HepG2 (cell line): ENCODE results near the gene UCN2.

Experiments used
- CEBPB ChIP-seq: IDR thresholded peaks from 2 replicates; pipeline ENCODE4 v1.6.1; 2011; ENCODE audit warnings: low read depth, low read length, improper control_type of control experiment, borderline replicate concordance
- CHD4 ChIP-seq: fragments of 200-600 bp; sonication (generic); IDR thresholded peaks from 2 replicates; pipeline ENCODE4 v1.7.0; 2017; ENCODE audit warnings: mild to moderate bottlenecking, low read length, borderline replicate concordance
- POLR2A ChIP-seq, 2 experiments: IDR thresholded peaks; 2 replicates each; pipeline ENCODE4 v1.6.1; 2011; ENCODE audit warnings: low read depth in 2 of 2, low read length in 2 of 2, mild to moderate bottlenecking in 1 of 2, moderate library complexity in 1 of 2; ENCODE audit not compliant: insufficient read depth in 1 of 2
- ZBTB43 ChIP-seq: sonication (generic); formaldehyde crosslinking; conservative IDR thresholded peaks from 2 replicates; pipeline ENCODE4 v1.4.0; 2020; ENCODE audit warnings: missing genetic modification reagents

DNA sequence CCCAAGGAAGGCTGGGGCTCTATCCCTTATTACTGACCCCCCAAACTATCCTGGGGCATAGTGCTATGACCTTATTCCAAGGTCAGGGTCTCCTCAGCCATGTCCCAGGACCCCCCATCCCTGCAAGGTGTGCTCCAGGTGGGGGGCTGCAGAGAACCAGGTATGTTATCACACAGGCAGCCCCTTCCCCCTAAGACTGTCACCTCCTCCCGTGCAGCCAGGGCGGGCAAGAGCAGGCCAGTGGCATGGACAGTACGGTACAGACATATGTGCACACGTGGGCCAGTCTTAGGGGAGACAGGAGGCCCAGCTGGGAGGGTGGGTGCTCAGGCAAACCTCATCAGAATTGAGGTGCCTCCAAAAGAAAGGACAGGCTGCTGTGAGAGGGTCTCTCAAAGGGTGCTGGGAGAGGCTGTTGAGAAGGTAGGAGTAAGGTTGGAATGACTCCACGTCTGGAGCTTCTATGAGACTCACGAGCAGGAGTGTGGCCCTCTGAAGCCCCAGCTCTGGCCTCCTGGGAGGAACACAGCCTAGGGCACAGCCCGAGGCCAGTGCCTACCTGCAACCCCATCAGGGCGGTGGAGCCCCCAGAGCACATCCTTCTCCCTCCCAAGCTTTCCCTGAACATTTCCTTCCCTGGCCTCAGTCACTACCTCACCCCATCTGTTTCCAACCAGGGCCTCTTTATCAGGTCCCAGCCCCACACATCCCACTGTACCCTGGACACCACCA lies 33.3 kb upstream of the UCN2 start:
- TF ChIP-seq POLR2A (IDR thresholded peaks at IDR 0.05; ENCODE audit: insufficient read depth in 1 of 2, low read depth in 2 of 2, low read length in 2 of 2) (peak in 1 of 2 experiments; percentile 30; a peak in 1 of 4 replicates), CEBPB (no peak), CHD4 (no peak), ZBTB43 (CRISPR knock-in tag) (no peak)
